ENCODE results near the gene IGSF22.
A peak's percentile ranks its signal among the peaks of the same experiment; 100 is the strongest.

Gene IGSF22

DNA sequence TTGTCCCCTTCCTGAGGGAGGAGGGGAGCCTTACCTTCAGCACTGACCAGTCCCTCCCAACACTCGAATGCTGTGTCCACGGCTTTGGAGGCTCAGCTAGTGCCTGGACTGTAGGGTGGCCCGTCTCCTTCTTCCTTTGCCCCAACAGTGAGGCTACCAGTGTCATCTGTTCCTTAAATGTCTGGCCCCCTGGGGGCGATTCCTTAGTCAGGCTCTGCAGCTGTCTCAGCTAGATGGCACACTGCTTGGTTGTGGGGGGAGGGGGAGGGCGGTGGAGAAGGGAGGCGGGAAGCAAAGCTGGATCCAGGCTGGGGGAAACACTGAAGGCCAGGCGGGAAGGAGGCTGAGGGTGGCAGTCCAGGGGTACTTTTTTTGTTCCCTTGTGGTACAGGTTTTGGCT, at the start of gene IGSF22:
TSS of gene IGSF22 (minus strand) at position 149 of the 400 bp plus-strand sequence. CDS start 1,952 bp downstream, outside the sequence.
- no peak for DNase-seq

DNA sequence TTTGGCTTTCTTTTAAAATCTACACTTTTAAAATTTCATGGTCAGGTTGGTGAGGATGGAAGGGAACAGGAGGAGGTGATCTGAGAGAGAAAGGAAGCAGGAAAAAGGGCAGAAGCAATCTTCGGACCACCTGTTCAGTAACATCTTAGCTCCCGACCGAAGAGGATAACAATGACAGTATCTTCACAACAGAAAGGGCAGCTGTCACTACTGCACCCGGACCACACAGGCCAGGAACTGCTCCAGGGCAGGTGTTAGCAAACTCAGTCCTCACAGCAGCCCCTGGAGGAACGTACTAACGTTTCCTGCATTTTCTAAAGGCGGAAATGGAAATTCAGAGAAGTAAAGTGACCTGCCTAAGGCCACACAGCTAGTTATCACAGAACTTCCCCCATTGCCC, 48.8 kb upstream of the IGSF22 start:
- no peak for DNase-seq

DNA sequence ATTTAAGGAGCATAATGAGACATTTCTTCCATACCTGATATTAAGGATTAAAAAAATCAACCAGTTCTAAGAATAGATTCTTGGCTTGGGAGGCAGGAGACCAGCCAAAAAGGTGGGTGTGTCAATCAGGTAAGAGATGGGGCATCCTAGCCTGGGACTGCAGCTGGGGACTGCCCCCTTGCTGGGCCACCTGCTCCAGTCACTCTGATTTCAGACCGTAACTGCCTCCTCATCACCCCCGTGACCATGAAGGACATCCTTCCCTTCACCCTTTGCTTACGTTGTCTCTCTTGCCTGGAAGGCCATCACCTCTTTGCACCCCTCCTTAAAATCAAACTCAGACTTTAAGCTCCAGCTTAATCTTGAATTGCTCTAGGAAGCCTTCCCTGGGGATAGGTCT, 47.7 kb upstream of the IGSF22 start:
- DNase-seq, result no peak

DNA sequence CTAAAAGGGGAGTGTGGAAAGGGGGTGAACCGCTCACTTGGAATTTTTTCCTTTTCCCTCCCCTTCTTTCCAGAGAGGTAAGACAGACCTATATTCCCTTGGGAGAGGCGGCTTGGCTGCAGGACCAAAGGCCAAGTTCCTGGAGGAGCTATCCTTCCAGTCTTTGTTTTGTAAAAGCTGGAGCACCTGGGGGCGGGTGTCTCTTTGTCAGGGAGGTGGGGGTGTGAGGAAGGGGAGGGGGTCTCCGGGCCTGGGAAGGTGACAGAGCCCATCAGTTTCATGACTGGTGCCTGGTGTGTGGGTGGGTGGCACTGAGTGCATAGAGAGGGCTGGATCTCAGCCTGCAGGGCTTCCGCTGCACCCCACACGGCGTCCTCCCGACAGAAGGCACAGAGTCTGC, 47.1 kb upstream of the IGSF22 start:
- no peak for DNase-seq

- peak in 34 of 58 donors; percentile 3 to 83 (median 43) for DNase-seq
Observed at GRCh38 chr11:18772211-18772610, 46.2 kb upstream of the IGSF22 start.

- DNase-seq, result peak in 1 of 58 donors; percentile 51
Observed at GRCh38 chr11:18771266-18772035, 45.5 kb upstream of the IGSF22 start.

GRCh38 chr11:18770479-18771125, 44.6 kb upstream of the IGSF22 start:
- no peak for DNase-seq

- DNase-seq, result no peak
Observed at GRCh38 chr11:18769802-18770456, 43.9 kb upstream of the IGSF22 start.

- DNase-seq, result no peak
Observed at GRCh38 chr11:18768978-18769377, 43.0 kb upstream of the IGSF22 start.

GRCh38 chr11:18768472-18768901, 42.5 kb upstream of the IGSF22 start:
- DNase-seq, result peak in 10 of 58 donors; percentile 7 to 49 (median 32)

- DNase-seq, result no peak
Observed at GRCh38 chr11:18766015-18766414, 40.0 kb upstream of the IGSF22 start.

GRCh38 chr11:18765554-18765953, 39.6 kb upstream of the IGSF22 start:
- no peak for DNase-seq

GRCh38 chr11:18761741-18762140, 35.8 kb upstream of the IGSF22 start:
- DNase-seq, result peak in 1 of 58 donors; percentile 52

GRCh38 chr11:18761144-18761543, 35.2 kb upstream of the IGSF22 start:
- peak in 1 of 58 donors; percentile 25 for DNase-seq

DNA sequence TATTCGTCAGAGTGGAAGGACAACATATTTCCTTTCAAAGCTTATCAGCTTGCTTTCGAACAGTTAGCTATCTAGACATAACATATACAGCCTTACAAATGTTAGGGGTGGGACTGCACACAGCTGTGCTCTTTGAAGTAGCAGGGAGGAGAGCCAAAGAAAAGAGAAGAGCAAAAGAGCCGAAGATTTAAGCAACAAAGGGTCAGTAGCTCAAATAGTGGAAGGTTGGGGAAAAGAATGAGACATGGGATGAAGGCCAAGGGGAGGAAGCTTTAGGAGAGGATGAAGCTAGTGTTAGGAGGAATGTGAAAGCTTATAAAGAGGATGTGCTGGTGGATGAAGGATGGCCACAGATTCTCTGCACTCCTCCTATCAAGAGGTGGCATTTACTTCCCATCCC, 31.8 kb upstream of the IGSF22 start:
- DNase-seq, result no peak

DNA sequence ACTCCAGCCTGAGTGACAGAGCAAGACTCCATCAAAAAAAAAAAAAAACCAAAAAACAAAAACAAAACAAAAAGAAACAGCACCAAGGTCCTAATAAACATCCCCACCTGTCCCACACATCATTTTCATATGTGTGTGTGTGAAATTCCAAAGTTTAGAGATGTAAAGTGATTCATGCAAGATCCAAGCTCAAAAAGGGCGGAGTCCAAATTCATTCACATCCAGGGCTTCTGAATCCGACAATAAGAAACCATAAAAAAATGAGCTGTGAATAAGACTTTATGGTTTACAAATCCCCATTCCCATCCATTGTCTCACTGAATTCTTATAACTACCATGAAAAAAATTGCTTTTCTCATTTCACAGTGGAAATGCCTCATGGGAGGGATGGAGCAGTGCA, 30.9 kb upstream of the IGSF22 start:
- no peak for DNase-seq

DNA sequence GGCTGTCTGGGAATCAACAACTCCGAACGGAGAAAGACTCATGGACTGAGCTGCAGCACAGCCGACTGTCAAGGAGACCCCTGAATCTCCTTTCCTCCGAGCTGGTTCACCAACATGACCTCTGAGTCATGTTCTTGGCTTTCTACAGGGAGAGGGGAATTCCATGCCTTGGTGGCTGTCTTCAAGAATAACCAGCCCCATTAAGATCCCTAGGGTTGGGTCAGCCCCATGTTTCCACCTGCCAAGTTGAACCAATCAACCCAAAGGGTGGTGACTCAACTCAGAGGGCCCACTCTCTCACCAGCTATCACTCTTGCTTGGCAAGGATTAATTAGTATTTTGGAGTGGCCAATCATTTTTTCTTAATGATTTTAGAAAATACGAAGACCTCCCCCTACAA, 28.3 kb upstream of the IGSF22 start:
- DNase-seq, result no peak

- peak in 5 of 58 donors; percentile 4 to 19 (median 17) for DNase-seq
Observed at GRCh38 chr11:18752502-18752901, 26.5 kb upstream of the IGSF22 start.

GRCh38 chr11:18750944-18751343, 25.0 kb upstream of the IGSF22 start:
- DNase-seq, result peak in 1 of 58 donors; percentile 32

GRCh38 chr11:18749681-18750319, 23.8 kb upstream of the IGSF22 start:
- DNase-seq, result peak in 51 of 58 donors; percentile 10 to 91 (median 51)

DNA sequence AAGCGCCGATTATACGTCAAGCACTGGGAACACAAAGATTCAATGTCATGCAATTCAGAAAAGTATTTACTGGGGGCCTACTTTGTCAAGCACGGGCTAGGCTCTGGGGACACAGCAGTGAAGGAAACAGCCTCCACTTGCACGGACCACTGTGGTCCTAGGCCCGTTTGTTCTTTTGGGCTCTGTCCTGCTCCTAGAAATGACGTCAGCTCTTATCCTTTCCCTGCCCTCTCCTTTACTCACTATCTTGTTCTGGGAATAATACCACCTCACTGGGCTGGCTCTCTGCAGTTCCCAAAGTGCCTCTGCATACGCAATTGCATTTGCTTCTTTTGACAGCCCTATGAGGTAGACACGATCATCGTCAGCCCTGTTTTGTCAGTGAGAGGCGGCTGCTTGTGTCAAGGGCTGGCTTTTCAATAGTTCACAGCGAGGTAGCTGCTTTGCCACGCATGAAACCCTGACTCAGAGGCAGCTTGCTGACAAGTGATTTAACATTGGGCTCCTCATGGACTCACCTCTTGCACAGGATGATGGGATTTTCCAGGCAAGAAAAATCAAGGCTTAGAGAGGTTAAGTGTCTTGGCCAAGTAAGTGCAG, 22.9 kb upstream of the IGSF22 start:
- DNase-seq, result peak in 3 of 58 donors; percentile 7 to 63 (median 18)

Measured in anterior cingulate cortex (tissue), 58 donors.